ENCODE results near the gene GABRR3.

GABRR3 gene

GRCh38 chr3:97991293-97991682 lies 43.8 kb downstream of the GABRR3 start:
- DNase-seq (ENCODE audit: low read depth), result no peak
- TF ChIP-seq CTCF (conservative IDR thresholded peaks at IDR 0.05; ENCODE audit: low read length), result no peak

GRCh38 chr3:97990624-97991292 lies 44.4 kb downstream of the GABRR3 start:
- H3K4me3 ChIP-seq (ENCODE audit: low read length), result no peak overlapping the region
- DNase-seq (ENCODE audit: low read depth), result no peak
- TF ChIP-seq CTCF (conservative IDR thresholded peaks at IDR 0.05; ENCODE audit: low read length), result no peak

More at GRCh38 chr3:97991293-97991682, 43.8 kb downstream of the GABRR3 start:
- H3K4me3 ChIP-seq (ENCODE audit: low read length), result no peak overlapping the region

GRCh38 chr3:97988784-97989568 lies 46.1 kb downstream of the GABRR3 start:
- DNase-seq (ENCODE audit: low read depth), result no peak
- no peak overlapping the region for H3K4me3 ChIP-seq (ENCODE audit: low read length)
- TF ChIP-seq CTCF (conservative IDR thresholded peaks at IDR 0.05; ENCODE audit: low read length), result no peak

- no peak for TF ChIP-seq CTCF (conservative IDR thresholded peaks at IDR 0.05; ENCODE audit: low read length)
- DNase-seq (ENCODE audit: low read depth), result no peak
- no peak overlapping the region for H3K4me3 ChIP-seq (ENCODE audit: low read length)
These were observed 47.8 kb downstream of the GABRR3 start for GRCh38 chr3:97987306-97987705.

- no peak for TF ChIP-seq CTCF (conservative IDR thresholded peaks at IDR 0.05; ENCODE audit: low read length)
- H3K4me3 ChIP-seq (ENCODE audit: low read length), result no peak overlapping the region
- no peak for DNase-seq (ENCODE audit: low read depth)
These were observed 51.1 kb downstream of the GABRR3 start for GRCh38 chr3:97983933-97984491.

- no peak overlapping the region for H3K4me3 ChIP-seq (ENCODE audit: low read length)
- no peak for DNase-seq (ENCODE audit: low read depth)
- no peak for TF ChIP-seq CTCF (conservative IDR thresholded peaks at IDR 0.05; ENCODE audit: low read length)
These were observed 53.2 kb downstream of the GABRR3 start for GRCh38 chr3:97981886-97982285.
